ENCODE results near the gene FRMD4B. TPM values are rescaled to one million over a fixed set of nuclear protein-coding genes. Genes with fewer than 3 reads are reported as not detected.

The FRMD4B gene
- polyA plus RNA-seq, 2 of the 4 experiments (the other 2 are of a cell fraction): 0.92 to 5.9 TPM

DNA sequence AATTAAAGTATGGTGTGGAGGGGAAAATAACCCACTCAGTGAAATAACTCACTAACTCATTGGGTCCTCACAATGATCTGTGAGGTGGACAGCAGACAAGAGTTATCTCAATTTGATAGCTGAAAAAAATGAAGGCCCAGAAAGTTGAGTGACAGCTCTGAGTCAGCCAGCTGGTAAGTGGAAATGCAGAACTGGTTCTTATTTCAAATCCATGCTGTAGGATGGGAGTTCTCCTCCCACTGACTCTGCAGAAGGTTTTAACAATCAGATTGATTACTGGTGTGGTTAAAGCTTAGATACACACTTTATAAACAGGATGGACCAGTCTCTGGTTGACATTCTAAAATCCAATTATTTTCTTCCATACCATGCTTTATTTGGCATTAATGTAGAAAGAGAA, 176.5 kb downstream of the FRMD4B start:
- no peak for ATAC-seq
- FAIRE-seq: no peak
- no peak overlapping the region for H3K4me2 ChIP-seq

GRCh38 chr3:69207031-69207430, 178.9 kb downstream of the FRMD4B start:
- DNase-seq (ENCODE audit: low read depth in 1 of 2, low spot score in 1 of 2): no peak
- Histone ChIP-seq H3K9me3 (no peaks in the 10 kb centered on the region), H3K4me1 (peaks cover 31% of the 10 kb centered on the region), H3K4me3 (no peak overlapping the region), H3K4me2 (no peak overlapping the region), H3K27ac (no peak overlapping the region)
- ATAC-seq: no peak
- TF ChIP-seq JUN (IDR thresholded peaks at IDR 0.05): no peak
- TF ChIP-seq POLR2AphosphoS2 (conservative IDR thresholded peaks at IDR 0.05; ENCODE audit: low read length): no peak
- no peak for TF ChIP-seq FOSL2 (IDR thresholded peaks at IDR 0.05)
- no peak for TF ChIP-seq FOSL2 (CRISPR knock-in tag; IDR thresholded peaks at IDR 0.05)
- no peak for TF ChIP-seq HEYL (CRISPR knock-in tag; IDR thresholded peaks at IDR 0.05)
- TF ChIP-seq POLR2A (IDR thresholded peaks at IDR 0.05; ENCODE audit: low read length): no peak
- no peak for TF ChIP-seq FOXS1 (CRISPR knock-in tag; IDR thresholded peaks at IDR 0.05)
- no peak for TF ChIP-seq CEBPB (IDR thresholded peaks at IDR 0.05)
- no peak for TF ChIP-seq RAD21 (conservative IDR thresholded peaks at IDR 0.05 in 1 of 2, IDR thresholded peaks at IDR 0.05 in 1 of 2)
- no peak for TF ChIP-seq ZSCAN20 (CRISPR knock-in tag; IDR thresholded peaks at IDR 0.05)
- TF ChIP-seq, protein P1, sequence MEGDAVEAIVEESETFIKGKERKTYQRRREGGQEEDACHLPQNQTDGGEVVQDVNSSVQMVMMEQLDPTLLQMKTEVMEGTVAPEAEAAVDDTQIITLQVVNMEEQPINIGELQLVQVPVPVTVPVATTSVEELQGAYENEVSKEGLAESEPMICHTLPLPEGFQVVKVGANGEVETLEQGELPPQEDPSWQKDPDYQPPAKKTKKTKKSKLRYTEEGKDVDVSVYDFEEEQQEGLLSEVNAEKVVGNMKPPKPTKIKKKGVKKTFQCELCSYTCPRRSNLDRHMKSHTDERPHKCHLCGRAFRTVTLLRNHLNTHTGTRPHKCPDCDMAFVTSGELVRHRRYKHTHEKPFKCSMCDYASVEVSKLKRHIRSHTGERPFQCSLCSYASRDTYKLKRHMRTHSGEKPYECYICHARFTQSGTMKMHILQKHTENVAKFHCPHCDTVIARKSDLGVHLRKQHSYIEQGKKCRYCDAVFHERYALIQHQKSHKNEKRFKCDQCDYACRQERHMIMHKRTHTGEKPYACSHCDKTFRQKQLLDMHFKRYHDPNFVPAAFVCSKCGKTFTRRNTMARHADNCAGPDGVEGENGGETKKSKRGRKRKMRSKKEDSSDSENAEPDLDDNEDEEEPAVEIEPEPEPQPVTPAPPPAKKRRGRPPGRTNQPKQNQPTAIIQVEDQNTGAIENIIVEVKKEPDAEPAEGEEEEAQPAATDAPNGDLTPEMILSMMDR (IDR thresholded peaks at IDR 0.05): no peak
- ChIA-PET POLR2A (no interaction called here), CTCF (interaction anchor here (0.6 to 1.8 kb wide), 3 partner anchors 44 to 99 kb away, joined by 3 to 4 read pairs (median 3); no protein-coding TSS in a partner anchor)
- FAIRE-seq: no peak
- 94% methylated on average over 1 of the region's 1 CpG for WGBS (ENCODE audit: missing lambda C conversion rate)

More for the DNA sequence above, 176.5 kb downstream of the FRMD4B start:
- Histone ChIP-seq H3K4me1 (peaks cover 38% of the 10 kb centered on the region), H3K4me3 (no peak overlapping the region), H3K27ac (no peak overlapping the region), H3K9me3 (no peaks in the 10 kb centered on the region)
- TF ChIP-seq KDM5A (IDR thresholded peaks at IDR 0.05) (no peak), ZNF302 (CRISPR knock-in tag; IDR thresholded peaks at IDR 0.05) (no peak), RNF2 (IDR thresholded peaks at IDR 0.05; ENCODE audit: borderline replicate concordance, low read depth) (no peak), CBX8 (IDR thresholded peaks at IDR 0.05) (no peak), RAD21 (conservative IDR thresholded peaks at IDR 0.05 in 1 of 2, IDR thresholded peaks at IDR 0.05 in 1 of 2) (no peak), HOXA7 (CRISPR knock-in tag; IDR thresholded peaks at IDR 0.05) (no peak)
- ChIA-PET POLR2A (no interaction called here), CTCF (interaction anchor here (0.9 to 1.2 kb wide), 3 partner anchors 10 to 97 kb away, joined by 3 to 7 read pairs (median 4); no protein-coding TSS in a partner anchor)
- no peak for DNase-seq (ENCODE audit: low read depth in 1 of 2, low spot score in 1 of 2)

- FAIRE-seq (no peak), ATAC-seq (no peak), DNase-seq (ENCODE audit: low read depth in 1 of 2, low spot score in 1 of 2) (no peak)
- Histone ChIP-seq H3K27ac (0 out of 6 replicates have a peak overlapping the region, but pooled peaks of 1 of the 2 experiments have one; percentile 16), H3K4me2 (no peak overlapping the region), H3K9me3 (no peaks in the 10 kb centered on the region), H3K4me3 (no peak overlapping the region), H3K4me1 (peaks cover 33% of the 10 kb centered on the region)
- WGBS (ENCODE audit: missing lambda C conversion rate): 94% methylated on average over 1 of the region's 1 CpG
- POLR2A ChIA-PET: no interaction called here
- TF ChIP-seq KDM5A (IDR thresholded peaks at IDR 0.05): no peak
- no peak for TF ChIP-seq HOXB13 (CRISPR knock-in tag; IDR thresholded peaks at IDR 0.05; ENCODE audit: low read depth)
- TF ChIP-seq FOSL2 (IDR thresholded peaks at IDR 0.05): no peak
- no peak for TF ChIP-seq FOSL2 (CRISPR knock-in tag; IDR thresholded peaks at IDR 0.05)
- no peak for TF ChIP-seq SREBF2 (IDR thresholded peaks at IDR 0.05)
- TF ChIP-seq NR3C1 (IDR thresholded peaks at IDR 0.05): no peak
- no peak for TF ChIP-seq USF2 (IDR thresholded peaks at IDR 0.05)
- no peak for TF ChIP-seq CBX2 (IDR thresholded peaks at IDR 0.05; ENCODE audit: borderline replicate concordance, low read depth)
- TF ChIP-seq FOXS1 (CRISPR knock-in tag; IDR thresholded peaks at IDR 0.05): no peak
- no peak for TF ChIP-seq RAD21 (conservative IDR thresholded peaks at IDR 0.05 in 1 of 2, IDR thresholded peaks at IDR 0.05 in 1 of 2)
- no peak for TF ChIP-seq TFCP2L1 (CRISPR knock-in tag; IDR thresholded peaks at IDR 0.05)
- TF ChIP-seq EHMT2 (IDR thresholded peaks at IDR 0.05; ENCODE audit: low read depth): no peak
- no peak for TF ChIP-seq ZNF302 (CRISPR knock-in tag; IDR thresholded peaks at IDR 0.05)
- TF ChIP-seq NFE2L2 (conservative IDR thresholded peaks at IDR 0.05; ENCODE audit: low read length): no peak
- no peak for TF ChIP-seq CBX8 (IDR thresholded peaks at IDR 0.05)
- TF ChIP-seq MAZ (IDR thresholded peaks at IDR 0.05; ENCODE audit: borderline replicate concordance, low read depth, low read length): no peak
- no peak for TF ChIP-seq JUNB (IDR thresholded peaks at IDR 0.05)
- CTCF ChIA-PET: no interaction called here
Observed at GRCh38 chr3:69205385-69205784, 180.5 kb downstream of the FRMD4B start.

All from A549 (cell line).